NCI-H2171 (cell line): ENCODE data around the gene MACROD1.
A peak's percentile ranks its signal among the peaks of the same experiment; 100 is the strongest.

ENCODE experiments used
- DNase-seq: peaks from one replicate; lab custom pipeline; 2025; lab: John Stamatoyannopoulos, UW

The MACROD1 gene

DNA sequence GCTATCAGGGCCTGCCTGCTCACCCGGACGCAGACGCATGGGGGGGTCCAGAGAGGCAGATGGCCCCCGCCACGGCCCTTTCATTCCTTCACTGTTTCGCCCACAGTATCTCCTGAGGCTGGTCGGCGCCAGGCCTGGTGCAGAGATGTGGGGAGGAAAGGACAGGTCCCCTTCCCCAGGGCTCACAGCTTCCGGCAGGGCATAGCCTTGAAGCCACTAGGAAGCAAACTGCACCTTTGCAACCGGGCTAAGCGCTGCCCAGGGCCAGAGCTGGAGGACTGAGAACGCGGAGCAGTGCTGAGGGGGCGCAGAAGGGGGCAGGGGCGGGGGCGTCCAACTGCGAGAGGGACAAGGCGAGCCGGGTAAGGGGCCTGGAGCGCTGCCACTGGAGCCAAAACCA, 150.4 kb downstream of the MACROD1 start:
- no peak for DNase-seq

- DNase-seq: no peak
Observed at GRCh38 chr11:64014356-64014755, 151.6 kb downstream of the MACROD1 start.

DNA sequence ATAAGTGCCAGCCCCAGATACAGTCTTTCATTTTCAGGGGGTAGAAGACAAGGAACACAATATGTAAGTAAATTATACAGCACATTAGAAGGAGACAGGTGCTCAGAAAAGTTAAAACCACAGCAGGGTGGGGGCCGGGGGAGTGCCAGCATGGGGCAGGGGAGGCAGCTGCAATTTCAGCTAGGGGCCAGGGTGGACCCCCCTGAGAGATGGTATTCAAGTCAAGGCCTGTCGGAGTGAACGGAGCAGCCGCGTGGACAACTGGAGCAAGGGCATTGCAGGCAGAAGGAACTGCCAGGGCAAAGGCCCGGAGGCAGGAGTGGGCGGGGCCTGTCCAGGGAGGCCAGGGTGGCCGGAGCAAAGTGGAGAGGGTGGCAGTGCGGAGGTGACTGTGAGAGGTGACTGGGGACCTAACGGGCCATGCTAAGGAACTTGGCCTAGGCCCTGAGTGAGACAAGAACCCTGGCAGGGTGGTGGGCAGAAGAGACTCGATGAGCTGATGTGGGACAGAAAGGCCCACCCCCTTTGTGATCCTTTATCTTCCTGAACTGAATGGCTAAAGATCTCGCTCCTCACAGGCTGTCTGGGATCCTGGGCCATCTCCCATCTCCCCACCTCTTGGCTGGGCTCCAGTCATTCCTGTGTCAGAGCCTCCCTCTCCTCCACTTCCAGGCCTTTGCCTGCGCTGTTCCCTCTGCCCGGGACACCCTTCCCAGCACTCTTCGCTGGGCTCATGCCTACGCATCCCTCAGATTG, 152.6 kb downstream of the MACROD1 start:
- no peak for DNase-seq

DNA sequence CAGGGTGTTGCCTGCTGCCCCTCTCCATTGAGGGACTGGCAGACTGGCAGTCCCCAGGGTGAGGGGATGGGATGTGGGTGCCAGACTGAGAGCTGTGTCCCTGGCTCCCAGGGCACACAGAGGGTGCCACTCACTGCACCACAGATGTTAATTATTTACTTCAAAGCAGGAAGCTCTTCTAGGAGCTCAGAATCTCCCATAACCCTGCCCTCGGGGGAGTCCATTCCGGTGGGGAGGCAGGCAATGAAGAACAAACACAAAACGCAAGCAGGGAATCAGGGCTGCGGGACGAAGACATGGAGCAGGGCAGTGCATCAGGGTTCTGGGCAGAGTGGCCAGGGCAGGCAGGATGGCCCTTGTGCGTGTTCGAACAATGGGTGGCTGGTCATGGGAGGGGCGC, 154.5 kb downstream of the MACROD1 start:
- DNase-seq: no peak

DNA sequence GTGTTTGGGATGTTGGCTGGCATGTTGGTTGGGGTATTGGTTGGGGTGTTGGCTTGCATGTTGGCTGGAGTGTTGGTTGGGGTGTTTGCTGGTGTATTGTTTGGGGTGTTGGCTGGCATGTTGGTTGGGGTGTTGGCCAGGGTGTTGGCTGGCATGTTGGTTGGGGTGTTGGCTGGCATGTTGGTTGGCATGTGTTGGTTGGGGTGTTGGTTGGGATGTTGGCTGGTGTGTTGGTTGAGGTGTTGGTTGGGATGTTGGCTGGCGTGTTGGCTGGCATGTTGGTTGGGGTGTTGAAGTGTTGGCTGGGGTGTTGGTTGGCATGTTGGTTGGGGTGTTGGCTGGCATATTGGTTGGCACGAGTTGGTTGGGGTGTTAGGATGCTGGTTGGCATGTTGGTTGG, 155.1 kb downstream of the MACROD1 start:
- DNase-seq: no peak

DNA sequence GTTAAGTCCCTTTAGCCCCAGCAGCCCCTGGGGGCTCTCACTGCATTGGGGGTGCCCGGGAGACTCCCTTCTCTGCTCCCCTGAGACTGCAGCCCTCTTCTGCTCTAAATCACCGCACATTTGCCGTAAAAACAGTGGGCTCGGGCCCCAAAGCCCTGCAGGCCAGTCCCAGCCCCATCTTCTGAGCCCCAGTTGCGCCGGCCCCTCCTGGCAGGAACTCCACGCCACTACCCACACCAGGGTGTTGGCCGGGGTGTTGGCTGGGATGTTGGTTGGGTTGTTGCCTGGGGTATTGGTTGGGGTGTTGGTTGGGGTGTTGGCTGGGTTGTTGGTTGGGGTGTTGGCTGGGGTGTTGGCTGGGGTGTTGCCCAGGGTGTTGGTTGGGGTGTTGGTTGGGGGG, 156.2 kb downstream of the MACROD1 start:
- no peak for DNase-seq

DNA sequence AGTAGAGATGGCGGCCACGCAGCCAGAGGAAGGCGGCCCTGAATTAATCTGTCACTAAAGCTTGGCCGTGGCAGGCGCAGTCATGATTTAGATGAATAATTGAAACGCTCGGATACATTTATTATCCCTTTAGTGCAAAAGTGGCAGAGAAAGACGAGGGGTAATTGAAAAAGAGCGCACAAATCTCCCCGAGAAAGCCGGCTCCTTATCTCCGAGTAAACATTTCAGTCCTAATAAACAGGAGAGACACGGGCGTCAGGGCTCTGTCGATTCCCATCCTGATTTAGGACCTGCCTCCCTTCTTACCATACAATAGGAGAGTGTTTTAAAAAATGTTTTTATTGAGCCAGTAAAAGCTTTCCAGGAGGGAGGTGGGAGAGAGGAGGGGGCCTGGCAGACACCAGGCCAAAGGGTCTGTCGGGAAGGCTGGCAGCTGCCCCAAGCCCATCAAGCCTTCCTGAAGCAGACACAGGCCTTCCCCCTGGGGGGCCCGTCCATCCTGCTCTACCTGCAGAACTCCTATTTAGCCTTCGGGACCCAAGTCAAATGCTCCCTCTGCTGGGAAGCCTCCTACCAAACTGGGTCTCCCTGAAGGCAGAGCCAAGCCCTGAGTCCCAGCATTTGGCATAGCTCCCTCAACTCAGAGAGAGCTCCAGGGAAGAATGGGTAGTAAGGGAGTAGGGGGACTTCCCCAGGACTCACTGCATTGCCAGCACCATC, 156.8 kb downstream of the MACROD1 start:
- DNase-seq: no peak

GRCh38 chr11:64008283-64008913, 157.5 kb downstream of the MACROD1 start:
- no peak for DNase-seq

DNA sequence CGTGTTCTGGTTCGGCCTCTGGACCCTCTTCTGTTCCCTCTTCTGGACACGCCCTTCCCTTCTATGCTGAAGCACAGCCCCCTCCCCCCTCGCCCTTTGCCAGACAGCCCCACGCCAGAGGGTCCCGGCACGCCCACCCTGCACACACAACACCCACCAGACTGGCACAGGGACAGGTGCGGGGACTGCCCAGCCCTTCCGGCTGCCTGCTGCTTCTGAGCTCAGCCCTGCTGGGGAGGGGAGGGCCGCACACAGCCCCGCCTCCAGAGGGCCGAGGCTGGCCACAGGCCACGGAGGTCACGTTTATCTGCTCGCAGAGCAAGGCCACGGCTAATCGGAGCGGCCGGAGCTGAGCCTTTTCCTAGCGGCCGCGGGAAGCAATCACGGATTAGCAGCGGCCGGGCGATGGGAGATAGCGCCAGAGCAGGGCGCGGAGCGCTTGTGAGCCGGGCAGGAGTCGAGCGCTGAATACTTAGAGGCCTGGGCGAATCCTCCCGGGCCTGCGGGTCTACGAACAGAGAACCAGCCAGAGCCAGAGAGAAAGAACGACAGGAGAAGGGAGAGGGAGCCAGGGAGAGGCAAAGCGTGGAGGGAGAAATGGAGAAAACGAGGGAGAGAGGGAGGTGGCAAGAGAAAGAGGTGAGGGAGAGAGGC, 158.2 kb downstream of the MACROD1 start:
- DNase-seq: no peak

- DNase-seq: no peak
Observed at GRCh38 chr11:64007160-64007628, 158.7 kb downstream of the MACROD1 start.

DNA sequence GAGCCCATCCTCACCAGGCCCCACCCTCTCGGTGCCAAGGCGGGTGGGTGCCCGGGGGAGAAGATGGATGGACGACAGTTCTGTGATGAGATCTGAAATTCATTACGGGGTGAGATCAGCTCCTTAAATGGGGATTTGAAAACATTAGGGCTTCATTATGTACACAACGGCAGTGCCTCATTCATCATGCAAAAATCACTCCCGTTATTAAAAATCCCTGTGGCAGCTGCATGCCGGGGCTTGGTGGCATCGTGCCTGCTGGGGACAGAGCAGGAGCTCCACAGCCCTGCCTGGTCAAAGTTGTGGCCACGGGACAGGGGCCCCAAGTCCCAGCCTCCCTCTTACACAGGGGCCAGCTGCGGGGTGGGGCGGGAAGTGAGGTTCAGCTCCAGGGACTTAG, 159.5 kb downstream of the MACROD1 start:
- no peak for DNase-seq

DNA sequence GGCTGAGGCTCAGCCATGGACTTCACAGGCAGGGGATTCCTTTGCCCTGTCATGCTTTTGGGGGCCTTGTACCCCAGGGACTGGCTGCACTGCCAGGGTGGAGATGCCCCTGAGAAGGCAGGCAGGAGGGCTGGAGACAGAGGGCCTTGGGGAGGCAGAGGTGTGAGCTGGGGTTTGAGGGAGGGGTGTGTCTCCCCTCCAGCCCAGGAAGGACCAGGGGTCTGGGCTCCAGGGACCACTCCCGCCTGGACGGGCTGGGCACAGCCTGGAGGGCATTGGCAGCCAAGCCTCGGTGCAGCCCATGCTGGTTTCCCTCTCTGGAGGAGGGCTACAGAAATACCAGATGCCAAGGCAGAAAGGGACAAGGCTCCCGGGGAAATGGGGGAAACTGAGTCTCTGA, 160.2 kb downstream of the MACROD1 start:
- no peak for DNase-seq

GRCh38 chr11:64004590-64004984, 161.3 kb downstream of the MACROD1 start:
- DNase-seq: no peak

DNA sequence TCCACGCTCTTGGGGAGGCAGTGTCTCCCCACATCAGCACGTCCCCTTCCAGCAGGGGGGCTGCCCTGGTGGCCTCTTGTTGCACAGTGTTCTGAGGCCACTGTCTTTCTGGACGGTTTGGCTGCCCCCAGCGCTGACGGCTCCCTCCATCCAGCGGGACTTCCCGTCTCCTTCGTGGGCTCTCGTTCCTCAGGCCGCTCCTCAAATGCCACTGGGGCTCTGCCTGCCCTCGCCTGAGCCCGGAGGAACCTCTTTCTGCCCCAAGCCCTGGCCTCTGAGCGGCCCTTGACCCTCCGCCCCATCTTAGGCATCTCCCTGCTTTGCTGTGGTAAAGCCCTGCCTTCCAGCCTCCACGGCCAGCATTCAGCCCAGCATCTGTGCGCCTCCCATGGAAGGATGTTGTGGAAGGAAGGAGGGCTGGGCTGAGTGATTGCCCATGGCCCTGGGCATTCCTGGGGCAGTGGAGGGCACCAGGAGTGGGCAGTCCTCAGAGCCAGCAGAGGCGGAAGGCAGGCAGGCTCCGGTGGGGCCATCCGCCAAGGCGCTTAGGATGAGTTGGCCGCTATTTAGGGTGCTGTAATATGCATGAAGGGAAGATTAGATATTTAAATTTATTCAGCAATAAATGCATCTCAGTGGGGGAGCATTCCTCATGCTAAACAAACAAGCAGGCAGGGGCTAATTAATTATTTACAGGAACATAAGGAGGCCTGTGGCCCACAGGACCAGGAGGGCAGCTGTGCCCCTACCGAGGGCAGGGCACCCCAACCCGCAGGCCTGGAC, 161.9 kb downstream of the MACROD1 start:
- no peak for DNase-seq

GRCh38 chr11:64001484-64002420, 164.2 kb downstream of the MACROD1 start:
- DNase-seq: peak; percentile 35

DNA sequence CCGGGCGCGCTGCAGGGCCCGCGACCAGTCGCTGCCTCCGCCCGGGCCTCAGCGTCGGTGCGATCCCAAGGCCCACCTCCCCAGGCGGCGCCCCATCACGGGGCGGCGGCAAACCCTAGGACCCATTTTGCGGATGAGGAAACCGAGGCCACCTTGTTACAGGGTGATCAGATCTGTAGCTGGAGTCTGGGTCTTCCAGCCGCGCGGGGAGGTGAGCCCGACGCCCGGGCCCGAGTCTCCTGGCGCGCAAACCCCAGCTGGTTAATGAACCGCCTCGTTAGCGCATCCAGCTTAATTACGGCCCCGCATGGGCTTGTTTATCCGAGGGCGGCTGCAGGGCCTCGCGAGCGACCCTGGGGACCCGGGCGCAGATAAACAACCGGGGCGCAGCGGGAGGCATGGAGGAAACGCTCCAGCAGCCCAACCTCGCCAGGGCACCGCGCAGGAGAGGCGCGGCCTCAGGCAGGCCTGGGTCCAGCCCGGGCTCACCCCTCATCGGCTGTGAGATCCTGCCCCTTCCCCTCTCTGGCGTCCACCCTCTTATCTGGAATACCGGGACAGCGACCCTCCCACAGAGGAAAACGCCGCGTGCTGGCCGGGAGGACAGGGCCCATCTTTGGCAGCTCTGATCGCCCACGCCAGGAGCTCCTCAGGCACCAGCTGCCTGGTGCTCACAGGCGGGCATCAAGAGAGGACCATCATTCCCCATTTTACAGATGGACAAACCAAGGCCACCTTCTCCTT, 165.0 kb downstream of the MACROD1 start:
- no peak for DNase-seq

DNA sequence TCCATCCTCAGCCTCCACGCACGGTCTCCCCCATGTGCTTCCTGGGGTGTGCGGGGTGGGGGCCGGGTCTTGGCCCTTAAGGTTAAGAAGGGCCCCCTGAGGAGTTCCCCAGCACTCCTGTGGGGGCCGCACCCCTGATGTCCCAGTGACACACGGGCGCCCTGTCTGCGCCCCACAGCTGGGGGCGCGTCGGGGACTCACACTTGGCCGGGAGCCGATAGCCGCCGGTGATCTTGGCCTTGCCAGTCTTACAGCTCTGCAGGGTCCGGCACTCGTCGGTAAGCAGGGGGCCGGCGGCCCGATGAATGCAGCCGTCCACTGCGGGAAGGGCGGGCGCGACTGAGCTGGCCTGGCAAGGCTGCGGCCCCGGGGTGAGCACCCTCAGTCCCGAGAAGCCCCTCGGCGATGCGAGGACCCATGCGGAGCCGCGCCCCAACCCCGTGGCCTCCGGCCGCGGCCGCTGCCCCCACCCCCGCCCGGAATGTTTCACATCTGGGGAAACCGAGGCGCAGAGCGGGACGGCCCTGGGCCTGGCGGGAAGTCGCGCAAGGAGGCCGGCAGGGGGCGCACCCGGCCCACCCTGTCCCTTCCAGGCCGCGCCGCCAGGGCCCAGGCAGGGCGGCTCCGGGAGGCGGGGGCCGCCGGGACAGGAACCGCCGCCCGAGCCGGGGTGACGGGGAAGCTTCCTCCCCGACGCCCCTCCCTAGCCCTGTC, 165.7 kb downstream of the MACROD1 start:
- no peak for DNase-seq

- DNase-seq: no peak
Observed at GRCh38 chr11:63999349-64000025, 166.4 kb downstream of the MACROD1 start.
